Activated gamma-delta T cell treated with anti-CD3 and anti-CD28 coated beads, Interleukin-2, amount 50 U/mL, for 16 hours (primary cell): ENCODE measurements around the gene TANGO2.

Source experiments
- DNase-seq: peaks from one replicate; pipeline ENCODE4 v3.0.0-alpha.2; 2020; ENCODE audit warnings: low read depth

Gene TANGO2

DNA sequence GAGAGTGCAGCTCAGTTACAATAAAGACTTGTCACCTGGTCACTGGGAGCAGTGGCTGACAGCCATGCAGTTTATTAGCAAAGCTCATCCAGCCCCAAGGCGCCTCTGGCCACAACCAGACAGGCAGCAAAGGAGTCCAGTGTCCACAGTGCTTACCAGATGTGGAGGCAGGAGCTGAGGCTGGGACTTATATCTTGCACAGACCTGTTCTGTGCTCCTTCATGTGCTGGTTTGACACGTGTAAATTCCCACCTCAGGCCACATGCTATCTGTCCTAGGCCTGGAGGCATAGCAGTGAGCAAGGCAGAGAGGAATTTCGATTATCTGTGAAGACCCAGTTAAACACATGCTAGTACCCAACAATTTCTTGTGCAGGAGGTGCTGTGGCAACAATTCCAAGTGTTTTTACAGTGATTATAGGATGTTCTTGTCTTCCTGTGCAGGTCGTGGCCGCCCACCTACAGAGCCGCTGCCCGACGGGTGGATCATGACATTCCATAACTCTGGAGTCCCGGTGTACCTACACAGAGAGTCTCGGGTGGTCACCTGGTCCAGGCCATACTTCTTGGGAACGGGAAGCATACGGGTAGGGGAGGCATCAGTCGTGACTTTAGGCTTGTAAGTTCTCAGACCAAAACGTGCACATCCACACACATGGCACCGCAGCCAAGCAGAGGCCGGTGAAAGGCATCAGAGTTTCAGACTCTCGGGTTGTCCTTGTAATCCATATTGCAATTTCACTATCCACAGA lies 68.5 kb downstream of the TANGO2 start:
- DNase-seq, result no peak

DNA sequence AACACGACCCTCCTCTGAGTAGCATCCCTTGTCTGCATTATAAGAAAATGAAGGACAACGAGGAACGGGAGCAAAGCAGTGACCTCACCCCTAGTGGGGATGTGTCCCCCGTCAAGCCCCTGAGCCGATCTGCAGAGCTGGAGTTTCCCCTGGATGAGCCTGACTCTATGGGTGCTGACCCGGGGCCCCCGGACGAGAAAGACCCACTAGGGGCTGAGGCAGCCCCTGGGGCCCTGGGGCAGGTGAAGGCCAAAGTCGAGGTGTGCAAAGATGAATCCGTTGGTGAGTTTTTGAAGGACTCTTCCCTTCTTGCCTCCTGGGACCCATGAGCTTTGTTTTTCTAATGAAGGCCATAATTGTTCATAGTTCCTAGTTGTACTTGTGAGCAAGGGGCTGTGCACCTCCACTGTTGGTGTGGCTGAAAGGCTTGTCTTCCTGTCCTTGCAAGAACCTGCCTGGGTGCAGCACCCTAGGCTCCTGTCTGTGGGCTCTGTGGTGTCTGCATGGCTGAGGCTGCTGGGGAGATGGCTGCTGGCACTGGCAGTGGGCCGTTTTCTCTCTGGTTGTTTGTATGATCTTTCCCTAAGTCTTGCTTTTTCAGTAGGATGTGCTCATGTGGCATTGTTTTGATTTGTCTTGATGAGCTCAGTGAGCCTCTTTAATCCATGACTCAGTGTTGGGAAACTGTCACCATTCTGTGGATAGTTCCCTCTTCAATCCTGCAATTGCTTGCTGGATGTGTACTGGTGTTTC lies 69.2 kb downstream of the TANGO2 start:
- no peak for DNase-seq

DNA sequence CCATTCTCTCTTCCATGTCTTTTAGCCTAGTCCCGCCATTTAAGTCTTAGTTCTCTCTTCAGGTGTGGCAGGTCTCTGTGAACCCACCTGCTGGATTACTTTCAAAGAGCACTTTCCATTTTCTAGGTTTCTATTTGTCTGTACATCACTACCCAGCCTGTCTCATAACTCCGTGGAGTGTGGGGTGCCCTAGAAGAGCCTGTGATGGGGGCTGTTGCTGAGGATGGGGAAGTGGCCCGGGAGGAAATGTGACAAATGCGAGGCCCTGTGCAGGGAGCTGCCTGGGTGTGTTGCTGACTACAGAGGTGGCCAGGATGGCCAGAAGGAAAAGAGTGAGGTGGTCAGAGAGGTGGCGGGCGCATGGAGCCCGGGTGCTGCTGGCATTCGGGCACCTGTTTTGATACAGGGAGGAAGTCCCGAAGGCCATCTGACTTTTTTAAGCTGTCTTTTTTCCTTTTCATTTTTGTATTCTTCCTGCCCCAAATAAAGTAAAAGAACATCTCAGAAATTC lies 69.9 kb downstream of the TANGO2 start:
- DNase-seq, result no peak

DNA sequence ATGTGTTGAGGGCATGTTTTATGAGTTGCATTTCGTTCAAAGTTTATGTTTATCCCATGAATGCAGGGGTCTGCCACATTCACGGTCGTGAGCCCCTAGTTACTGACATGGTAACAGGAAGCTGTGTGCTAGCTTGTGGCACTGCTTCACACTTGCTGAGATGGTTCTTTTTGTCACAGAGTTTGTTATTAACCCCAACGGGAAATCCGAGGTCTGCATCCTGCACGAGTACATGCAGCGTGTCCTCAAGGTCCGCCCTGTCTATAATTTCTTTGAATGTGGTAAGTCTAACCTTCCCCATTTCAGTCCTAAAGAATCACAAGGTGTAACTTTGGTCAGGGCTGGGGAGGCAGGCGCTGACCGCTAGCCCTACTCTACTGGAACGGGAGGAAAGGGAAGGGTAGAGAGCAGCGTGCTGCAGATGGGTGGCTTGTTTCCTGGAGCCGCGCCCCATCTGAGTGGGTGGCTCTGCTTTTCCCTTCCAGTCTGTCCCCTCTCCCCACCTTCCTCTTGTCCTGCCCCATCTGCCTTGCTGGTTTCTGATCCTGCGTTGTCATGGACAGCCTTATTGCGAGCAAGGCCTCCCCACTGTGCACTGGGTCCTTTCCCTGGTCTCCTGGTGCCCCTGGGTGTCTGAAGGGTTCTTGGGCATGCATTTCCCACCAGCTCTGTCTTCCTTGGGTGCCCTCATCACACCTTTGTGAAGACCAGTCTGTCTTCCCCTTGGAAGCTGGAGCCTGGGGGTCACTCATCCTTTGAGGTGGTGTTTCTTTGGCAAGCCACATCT lies 71.0 kb downstream of the TANGO2 start:
- DNase-seq, result no peak

DNA sequence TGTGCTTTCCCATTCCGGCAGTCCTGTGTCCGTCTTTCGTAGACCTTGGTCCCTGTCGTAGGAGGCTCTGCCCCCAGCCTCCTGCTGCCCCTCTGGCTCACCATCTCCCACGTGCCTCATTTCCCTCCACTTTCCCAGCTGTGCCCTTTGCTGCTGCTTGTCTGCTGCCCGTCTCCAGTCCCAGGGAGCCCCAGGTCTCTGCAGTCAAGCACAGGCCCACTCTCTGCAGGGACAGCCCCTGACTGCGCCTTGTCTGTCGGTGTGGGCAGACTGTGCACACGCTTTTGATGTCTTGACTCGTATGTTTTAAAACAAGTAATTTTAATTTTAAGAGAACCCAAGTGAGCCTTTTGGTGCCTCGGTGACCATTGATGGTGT lies 71.6 kb downstream of the TANGO2 start:
- no peak for DNase-seq

DNA sequence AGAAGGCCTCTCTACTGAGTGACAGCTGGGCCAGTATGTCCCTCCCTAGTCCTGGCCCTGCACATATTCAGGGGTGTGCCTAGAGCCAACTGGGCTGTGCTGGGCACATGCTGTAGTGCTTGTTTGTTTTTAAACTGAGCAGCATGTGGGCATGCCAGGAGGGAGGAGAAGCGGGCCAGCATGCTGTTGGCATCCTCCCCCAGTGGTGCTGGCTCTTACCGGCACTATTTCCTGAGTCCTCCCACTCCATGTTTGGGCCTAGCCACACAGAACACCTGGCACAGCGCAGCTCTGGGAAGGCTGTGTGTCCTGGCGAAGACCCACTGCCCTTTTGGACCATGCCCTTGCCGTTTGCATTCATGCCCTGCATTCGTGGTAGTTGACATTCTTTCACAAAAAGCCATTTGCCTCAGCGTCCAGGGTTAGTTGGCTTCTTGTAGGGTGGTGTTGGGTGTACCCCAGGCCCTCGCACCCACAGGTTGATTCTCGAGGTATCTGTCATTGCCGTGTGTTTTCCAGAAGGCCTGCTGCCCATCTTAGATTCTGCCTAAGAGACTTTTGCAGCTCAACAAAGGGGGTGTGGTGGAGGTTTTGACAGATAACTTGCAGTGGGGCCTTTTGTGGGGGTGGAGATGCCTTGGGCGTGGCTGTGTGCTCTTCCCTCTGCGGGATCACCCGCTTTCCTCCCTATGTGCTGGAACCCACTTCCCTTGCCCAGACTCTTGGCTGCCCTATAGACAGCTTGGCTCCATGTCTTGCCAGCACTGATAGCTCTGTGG lies 72.7 kb downstream of the TANGO2 start:
- no peak for DNase-seq

DNA sequence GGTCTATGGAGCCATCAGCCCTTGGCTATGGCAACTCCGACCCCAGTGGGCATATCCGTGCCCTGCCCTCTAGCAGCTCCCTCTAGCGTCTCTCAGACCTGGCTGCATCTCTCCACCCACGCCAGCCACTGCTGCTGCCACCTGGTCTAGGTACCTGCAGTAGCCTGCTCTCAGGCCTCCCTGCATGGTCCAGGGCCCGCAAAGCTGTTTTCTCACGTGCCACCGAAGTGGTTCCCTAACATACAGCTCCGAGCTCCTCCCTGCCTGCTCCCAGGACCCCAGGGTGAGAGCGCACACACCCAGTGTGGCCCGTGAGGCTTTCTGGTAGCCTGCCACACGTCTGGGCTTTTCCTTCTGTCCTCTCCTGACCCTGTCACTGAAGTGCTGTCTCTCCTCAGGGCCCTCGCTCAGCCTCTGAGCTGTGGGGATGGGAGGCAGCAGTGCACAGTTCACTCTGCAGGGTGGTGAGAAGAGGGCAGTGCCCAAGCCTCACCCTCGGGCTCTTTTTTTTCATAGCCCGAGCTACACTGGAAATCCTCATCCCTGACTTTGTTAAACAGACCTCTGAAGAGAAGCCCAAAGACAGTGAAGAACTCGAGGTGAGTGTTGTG lies 73.4 kb downstream of the TANGO2 start:
- no peak for DNase-seq

DNA sequence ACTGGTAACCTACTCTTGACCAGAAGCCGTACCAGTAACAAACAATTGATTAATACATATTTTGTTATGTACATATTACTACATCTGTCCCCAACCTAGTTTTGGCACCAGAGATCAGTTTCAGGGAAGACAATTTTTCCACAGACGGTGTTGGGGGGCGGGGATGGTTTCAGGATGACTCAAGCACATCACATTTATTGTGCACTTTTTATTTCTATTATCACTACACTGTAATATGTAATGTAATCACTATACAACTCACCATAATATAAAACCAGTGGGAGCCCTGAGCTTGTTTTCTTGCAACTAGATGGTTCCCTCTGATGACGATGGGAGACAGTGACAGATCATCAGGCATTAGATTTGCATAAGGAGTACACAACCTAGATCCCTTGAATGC lies 74.6 kb downstream of the TANGO2 start:
- DNase-seq, result no peak

DNA sequence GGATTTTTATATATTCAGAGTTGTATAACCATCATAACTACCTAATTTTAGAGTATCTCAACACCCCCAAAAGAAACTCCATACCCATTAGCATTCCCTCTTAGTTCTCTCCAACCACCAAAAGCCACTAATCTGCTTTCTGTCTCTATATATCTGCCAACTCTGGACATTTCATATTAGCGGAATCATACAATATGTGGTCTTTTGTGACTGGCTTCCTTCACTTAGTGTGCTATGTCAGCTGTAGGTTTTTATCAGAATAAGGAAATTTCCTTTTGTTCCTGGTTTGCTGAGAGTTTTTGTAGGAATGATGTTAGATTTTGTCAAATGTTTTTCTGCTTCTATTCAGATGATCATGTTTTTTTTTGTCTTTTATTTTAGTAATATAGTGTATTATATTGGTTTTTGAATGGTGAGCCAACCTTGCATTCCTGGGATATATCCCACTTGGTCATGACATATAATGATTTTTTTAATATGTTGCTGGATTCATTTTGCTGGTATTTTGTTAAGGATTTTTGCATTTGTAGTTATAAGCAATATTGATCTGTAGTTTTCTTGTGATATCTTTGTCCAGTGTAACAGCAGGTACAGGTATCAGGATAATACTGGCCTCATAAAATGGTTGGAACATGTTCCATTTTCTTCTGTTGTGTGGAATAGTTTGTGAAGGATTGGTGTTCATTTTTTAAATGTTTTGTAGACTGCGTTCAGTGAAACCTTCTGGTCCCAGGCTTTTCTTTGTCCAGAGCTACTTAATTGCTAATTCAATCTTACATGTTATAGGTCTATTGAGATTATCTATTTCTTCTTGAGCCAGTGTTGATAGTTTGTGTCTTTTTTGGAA lies 75.9 kb downstream of the TANGO2 start:
- DNase-seq, result no peak

DNA sequence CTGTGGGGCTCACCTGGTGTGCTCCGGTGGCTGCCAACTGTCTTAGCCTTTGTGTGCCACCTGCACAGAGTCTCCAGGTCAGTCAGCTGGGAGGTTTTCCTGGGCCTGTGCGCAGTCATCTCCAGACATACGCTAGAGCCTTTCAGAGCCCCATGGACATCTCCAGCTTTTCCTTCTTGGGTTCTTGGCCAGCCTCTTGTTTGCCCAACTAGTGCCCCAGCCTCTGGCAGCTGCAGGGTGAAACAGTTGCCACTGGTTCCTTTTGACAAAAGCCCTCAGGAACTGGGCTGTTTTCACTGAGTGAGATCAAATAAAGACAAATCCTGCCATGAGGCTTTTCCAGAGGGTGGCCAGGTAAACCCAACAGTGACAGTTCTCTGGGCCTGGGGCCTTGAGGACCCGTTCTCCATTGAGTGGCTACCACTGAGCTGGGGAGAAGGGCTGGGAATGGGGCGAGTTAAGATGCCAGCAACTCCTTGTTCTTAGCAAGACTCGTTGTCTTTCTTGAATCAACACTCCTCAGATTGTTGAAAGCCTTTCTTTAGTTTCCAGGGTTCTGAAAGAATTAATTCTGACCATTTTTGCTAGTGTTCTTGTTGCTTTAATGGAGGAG lies 78.3 kb downstream of the TANGO2 start:
- no peak for DNase-seq

DNA sequence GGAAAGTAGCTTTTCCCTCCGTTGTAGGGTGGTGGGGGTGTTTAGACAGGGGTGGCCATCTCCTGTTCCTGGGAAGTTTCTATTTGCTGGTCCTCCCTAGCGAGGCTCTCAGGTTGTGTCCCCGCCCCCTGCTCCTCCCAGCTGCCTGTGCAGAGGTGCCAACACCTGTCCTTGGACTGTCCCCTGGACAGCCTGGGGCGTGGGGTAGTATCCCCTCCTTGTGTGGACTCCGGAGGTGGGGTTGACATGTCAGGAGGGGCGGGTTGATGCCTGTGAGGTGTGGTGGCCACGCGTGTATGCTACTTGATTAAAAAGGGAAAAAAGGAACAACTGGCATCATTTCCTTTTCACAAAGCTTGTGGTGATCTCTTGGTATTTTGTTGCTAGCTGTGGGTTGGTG lies 80.7 kb downstream of the TANGO2 start:
- no peak for DNase-seq

DNA sequence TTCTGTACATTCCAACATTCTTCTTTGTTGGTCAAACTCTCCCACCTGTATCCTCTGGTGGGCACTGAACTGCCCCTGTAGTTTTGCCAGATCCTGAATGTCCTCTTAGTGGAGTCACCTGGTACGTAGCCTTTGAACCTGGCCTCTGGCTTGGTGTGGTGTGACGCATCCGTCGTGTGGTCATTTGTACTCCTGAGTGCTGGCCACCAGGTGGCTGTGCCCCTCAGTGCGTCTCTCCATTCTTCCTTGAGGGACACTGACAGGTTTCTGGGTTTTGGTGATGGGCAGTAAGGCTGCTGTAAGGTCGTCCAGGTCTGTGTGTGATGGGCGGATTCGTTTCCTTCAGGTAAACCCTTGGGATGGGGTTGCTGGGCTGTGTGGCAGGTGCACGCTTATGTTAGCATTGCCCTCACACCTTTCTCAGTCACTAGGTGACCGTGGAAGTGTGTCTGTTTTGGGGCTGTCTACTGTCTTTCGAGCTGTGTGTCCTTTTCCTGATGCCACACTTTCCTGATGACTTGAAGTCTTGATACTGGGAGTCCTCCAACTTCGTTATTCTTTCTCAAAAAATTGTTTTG lies 81.4 kb downstream of the TANGO2 start:
- no peak for DNase-seq

DNA sequence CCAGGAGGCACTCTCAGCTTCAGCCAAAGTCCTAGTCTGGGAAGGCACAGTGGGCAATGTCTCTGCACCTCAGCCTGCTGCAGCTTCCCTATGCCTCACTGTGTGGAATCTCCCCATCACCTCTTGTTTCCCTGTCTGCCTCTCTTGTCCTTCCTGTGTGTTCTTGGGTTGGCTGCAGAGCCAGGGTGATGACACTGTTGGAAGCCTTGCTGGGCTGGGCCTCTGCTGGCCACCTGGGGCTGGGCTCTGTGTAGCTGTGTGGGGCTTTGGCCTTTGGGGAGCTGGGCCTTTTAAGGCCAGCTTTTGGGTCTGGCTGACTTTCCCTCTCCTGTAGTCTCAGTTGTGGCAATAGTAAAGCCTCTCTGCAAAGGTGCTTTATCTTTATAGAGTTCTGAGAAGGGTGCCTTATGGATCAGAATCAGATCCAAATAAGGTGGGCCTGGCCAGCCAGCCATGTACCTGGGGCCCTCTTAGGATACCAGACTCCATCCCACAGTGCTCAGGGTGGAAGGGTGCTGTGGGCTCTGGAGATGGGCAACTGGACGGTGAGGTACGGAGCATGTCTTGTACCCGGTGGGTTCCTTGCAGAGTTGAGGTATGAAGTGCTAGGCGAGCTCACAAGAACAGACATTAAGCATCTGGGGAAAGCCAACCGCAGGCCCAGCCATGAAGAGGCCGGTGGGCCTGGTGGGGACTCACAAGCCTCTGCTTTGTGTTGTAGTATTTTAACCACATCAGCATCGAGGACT lies 84.7 kb downstream of the TANGO2 start:
- DNase-seq, result no peak

DNA sequence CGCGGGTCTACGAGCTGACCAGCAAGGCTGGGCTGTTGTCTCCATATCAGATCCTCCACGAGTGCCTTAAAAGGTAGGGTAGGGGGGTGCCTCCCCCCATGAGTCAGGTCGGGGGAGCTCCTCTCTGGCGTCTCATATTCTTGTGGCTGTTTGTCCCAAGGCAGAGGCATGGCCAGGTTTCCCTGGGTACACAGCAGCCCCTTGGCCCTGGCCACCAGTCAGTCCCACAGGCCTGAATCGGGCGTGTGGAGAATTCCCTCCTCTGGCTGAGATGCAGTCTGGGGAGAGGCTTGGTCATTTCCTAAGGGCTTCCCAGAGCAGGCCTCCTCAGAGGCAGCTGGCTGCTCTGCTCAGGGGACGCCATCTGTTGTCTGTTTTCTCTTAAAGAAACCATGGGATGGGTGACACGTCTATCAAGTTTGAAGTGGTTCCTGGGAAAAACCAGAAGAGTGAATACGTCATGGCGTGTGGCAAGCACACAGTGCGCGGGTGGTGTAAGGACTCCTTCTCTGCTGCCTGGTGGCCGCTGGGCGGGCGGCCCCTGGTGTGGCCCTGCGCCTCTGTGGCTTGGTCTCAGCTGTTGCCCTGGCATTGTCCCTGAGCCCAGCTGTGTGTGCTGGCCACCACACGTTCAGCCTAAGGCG lies 85.4 kb downstream of the TANGO2 start:
- no peak for DNase-seq

DNA sequence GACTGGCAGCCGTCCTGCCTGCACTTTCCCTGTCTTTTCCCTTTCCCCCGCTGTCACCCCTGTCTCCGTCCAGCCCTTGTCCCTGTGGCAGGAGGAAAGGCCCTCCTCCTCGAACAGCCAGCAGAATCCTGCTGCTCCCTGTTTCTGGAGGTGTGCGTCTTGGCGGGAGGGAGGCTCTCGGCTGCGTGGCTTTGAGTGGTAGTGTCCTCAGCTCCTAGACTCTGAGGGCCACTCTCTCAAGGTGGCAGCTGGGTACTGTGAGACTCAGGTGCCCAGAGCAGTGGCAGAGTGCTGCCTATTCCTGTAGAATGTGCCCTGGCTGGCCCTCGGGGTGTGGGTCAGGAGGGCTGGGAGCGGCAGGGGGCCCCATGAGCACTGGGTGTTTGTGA lies 85.9 kb downstream of the TANGO2 start:
- DNase-seq, result no peak

DNA sequence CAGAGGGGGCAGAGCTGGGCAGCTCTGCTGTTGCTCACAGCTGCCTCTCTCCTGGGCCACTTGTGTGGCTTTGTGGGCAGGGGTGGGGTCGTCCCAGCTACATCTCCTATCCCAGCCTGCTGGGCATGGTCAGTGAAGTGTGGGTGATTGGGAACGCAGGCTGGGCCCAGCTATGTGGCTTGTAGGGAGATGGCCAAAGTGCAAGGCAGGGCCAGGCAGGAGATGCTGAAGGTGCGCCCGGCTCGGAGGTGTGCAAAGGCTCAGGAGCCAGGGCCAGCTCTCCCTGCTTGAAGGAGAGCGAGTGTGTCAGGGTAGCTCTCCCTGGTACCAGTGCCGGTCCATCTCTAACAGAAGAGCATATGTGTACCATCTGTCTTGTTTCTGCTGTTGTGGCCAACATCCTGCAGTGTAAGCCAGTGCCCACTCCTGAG lies 86.6 kb downstream of the TANGO2 start:
- DNase-seq, result no peak

DNA sequence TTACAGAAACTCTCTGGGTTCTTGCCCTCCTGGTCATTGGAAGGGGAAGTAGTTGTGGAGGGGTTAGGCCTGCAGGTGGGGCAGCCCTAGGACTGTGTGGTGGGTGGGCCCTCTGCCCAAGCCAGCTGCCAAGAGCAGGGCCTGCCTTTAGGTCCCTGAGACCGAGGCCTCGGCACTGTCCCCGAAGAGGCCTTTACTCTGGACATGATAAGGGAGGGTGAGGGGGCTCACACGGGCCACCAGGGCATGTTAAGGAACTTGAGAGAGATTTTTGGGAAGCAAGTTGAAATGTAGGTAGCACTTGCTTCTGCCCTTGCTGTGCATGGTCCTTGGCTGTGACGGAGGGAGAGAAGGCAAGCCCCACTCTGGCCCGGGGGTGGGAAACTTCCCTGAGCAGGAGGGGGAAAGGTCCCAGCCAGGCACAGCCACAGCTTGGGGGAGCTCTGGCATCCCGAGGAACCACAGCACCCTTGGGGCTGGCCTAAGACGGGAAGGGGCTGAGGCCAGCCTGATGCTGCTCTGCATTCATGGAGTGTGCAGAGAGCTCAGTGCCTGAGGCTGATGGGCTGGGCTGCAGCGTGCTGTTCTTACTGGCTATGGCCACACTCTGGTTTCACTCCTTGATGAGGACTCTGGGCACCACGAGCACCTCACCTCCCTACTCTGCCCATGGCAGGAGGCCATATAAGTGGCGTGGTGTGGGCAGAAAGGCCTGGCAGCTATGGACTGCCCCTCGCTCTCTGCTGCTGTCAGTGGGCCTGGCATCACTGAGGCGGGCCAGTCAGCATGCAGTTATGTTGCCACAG lies 87.2 kb downstream of the TANGO2 start:
- no peak for DNase-seq
